H1 (cell line): Measurements from ENCODE around the gene FAM120B. TPM values are rescaled to one million over a fixed set of nuclear protein-coding genes. Genes with fewer than 3 reads are reported as not detected.
"Not testable (repeated sequence)": the region's sequence is repeated elsewhere in the genome, so short reads cannot be mapped to it uniquely, and the experiment has no call there.

Experiments used
- CTCF ChIA-PET: fragments of 300-600 bp; sonication (Branson Sonifier 250); formaldehyde crosslinking; loops from one replicate; lab custom pipeline; 2021; ENCODE audit not compliant: partially characterized antibody; lab: Charles Lee
- POLR2A ChIA-PET: fragments of 300-600 bp; sonication (Branson Sonifier 250); formaldehyde crosslinking; loops from one replicate; lab custom pipeline; 2021; ENCODE audit warnings: inconsistent platforms; ENCODE audit not compliant: partially characterized antibody; lab: Charles Lee
- DNase-seq, 2 experiments: peaks; one replicate each; pipeline versions ENCODE4 v3.0.0 to v3.0.0-alpha.2; 2010 to 2022; ENCODE audit warnings: low spot score in 2 of 2, low read depth in 1 of 2, mixed read lengths in 1 of 2
- FAIRE-seq: peaks from 2 replicates; lab custom pipeline; 2011; peaks lifted over from hg19 to GRCh38; lab: Jason Lieb, UNC
- H2AFZ ChIP-seq: 2 replicates; pipeline ENCODE4 v1.8.1; 2012; ENCODE audit warnings: low read length, inconsistent platforms
- H2AK5ac ChIP-seq: 2 replicates; pipeline ENCODE4 v1.6.1; 2013; ENCODE audit warnings: low read depth, low read length
- H2BK120ac ChIP-seq: replicated peaks from 2 replicates; pipeline ENCODE3; 2013; ENCODE audit warnings: low read depth, low read length, inconsistent platforms
- H2BK12ac ChIP-seq: 2 replicates; pipeline ENCODE4 v1.6.1; 2013; ENCODE audit warnings: low read depth, low read length
- H2BK15ac ChIP-seq: 2 replicates; pipeline ENCODE4 v1.6.1; 2013; ENCODE audit warnings: low read length
- H2BK20ac ChIP-seq: 2 replicates; pipeline ENCODE4 v1.6.1; 2013; ENCODE audit warnings: low read length
- H2BK5ac ChIP-seq: 2 replicates; pipeline ENCODE4 v1.6.1; 2013; ENCODE audit warnings: low read depth, low read length
- H3K14ac ChIP-seq: 2 replicates; pipeline ENCODE4 v1.6.1; 2013; ENCODE audit warnings: inconsistent platforms; ENCODE audit not compliant: insufficient read length
- H3K18ac ChIP-seq: 2 replicates; pipeline ENCODE4 v1.6.1; 2013; ENCODE audit warnings: low read length; ENCODE audit errors: extremely low read depth
- H3K23ac ChIP-seq: 2 replicates; pipeline ENCODE4 v1.6.1; 2013; ENCODE audit warnings: inconsistent platforms; ENCODE audit not compliant: insufficient read length
- H3K23me2 ChIP-seq: 2 replicates; pipeline ENCODE4 v1.6.1; 2013; ENCODE audit warnings: low read depth, low read length
- H3K27ac ChIP-seq: 2 replicates; pipeline ENCODE4 v1.6.1; 2011; ENCODE audit warnings: low read depth, low read length, inconsistent platforms
- H3K27me3 ChIP-seq, 4 experiments: replicated peaks in 1 of 4; 1 replicate in 1 of 4; 2 replicates in 3 of 4; pipeline versions ENCODE4 v1.6.1 to v1.8.1; 2011 to 2013; ENCODE audit warnings: low read length in 3 of 4, mild to moderate bottlenecking in 3 of 4, inconsistent platforms in 2 of 4, mixed read lengths in 2 of 4, moderate library complexity in 1 of 4; ENCODE audit not compliant: control insufficient read depth in 3 of 4, insufficient read depth in 3 of 4; ENCODE audit errors: extremely low read depth in 1 of 4
- H3K36me3 ChIP-seq, 4 experiments: 2 replicates each; pipeline versions ENCODE4 v1.6.1 to v1.8.1; 2011 to 2013; ENCODE audit warnings: mild to moderate bottlenecking in 4 of 4, low read length in 3 of 4, moderate library complexity in 2 of 4, control low read depth in 1 of 4, inconsistent platforms in 1 of 4; ENCODE audit not compliant: insufficient read depth in 4 of 4, control insufficient read depth in 2 of 4
- H3K4ac ChIP-seq: replicated peaks from 2 replicates; pipeline ENCODE3; 2013; ENCODE audit warnings: low read length, low read depth, mixed read lengths, inconsistent platforms; ENCODE audit not compliant: insufficient read length
- H3K4me1 ChIP-seq, 4 experiments: replicated peaks in 1 of 4; 1 replicate in 1 of 4; 2 replicates in 3 of 4; pipeline versions ENCODE4 v1.6.1 to v1.8.1; 2011 to 2013; ENCODE audit warnings: low read length in 3 of 4, inconsistent platforms in 2 of 4, mixed read lengths in 1 of 4; ENCODE audit not compliant: insufficient read depth in 4 of 4, control insufficient read depth in 3 of 4
- H3K4me2 ChIP-seq, 2 experiments: 2 replicates each; pipeline versions ENCODE4 v1.6.1 to v1.8.1; 2011 to 2013; ENCODE audit warnings: low read depth in 2 of 2, low read length in 2 of 2, control low read depth in 1 of 2, inconsistent platforms in 1 of 2, mild to moderate bottlenecking in 1 of 2; ENCODE audit not compliant: insufficient read depth in 1 of 2
- H3K4me3 ChIP-seq, 4 experiments: fragments of 200-600, 300-600 bp in 1 of 4; sonication (generic), shearing (Covaris generic), sonication (Bioruptor Twin) in 1 of 4; 2 replicates each; pipeline versions ENCODE4 v1.5.1 to v1.8.1; 2011 to 2016; ENCODE audit warnings: low read length in 4 of 4, low read depth in 3 of 4, control low read depth in 2 of 4, inconsistent platforms in 2 of 4, mild to moderate bottlenecking in 2 of 4, mixed read lengths in 1 of 4, moderate library complexity in 1 of 4; ENCODE audit not compliant: insufficient read depth in 2 of 4; ENCODE audit errors: extremely low read depth in 1 of 4
- H3K56ac ChIP-seq: replicated peaks from 2 replicates; pipeline ENCODE3; 2013; ENCODE audit warnings: low read depth, mild to moderate bottlenecking, mixed read lengths, low read length, inconsistent platforms; ENCODE audit not compliant: insufficient read length
- H3K79me1 ChIP-seq: 2 replicates; pipeline ENCODE4 v1.6.1; 2013; ENCODE audit warnings: low read depth, low read length, control low read depth
- H3K79me2 ChIP-seq, 2 experiments: 2 replicates each; pipeline versions ENCODE4 v1.6.1 to v1.8.1; 2012 to 2013; ENCODE audit warnings: low read length in 2 of 2, mild to moderate bottlenecking in 2 of 2, inconsistent platforms in 1 of 2; ENCODE audit not compliant: insufficient read depth in 2 of 2, control insufficient read depth in 1 of 2
- H3K9ac ChIP-seq, 4 experiments: replicated peaks in 1 of 4; 1 replicate in 1 of 4; 2 replicates in 3 of 4; pipeline versions ENCODE4 v1.6.1 to v1.8.1; 2011 to 2013; ENCODE audit warnings: low read depth in 3 of 4, low read length in 3 of 4, control low read depth in 2 of 4, mild to moderate bottlenecking in 2 of 4, moderate library complexity in 2 of 4, inconsistent platforms in 1 of 4; ENCODE audit errors: extremely low read depth in 1 of 4
- H3K9me3 ChIP-seq, 2 experiments: 2 replicates each; pipeline versions ENCODE4 v1.6.1 to v1.8.1; 2012 to 2013; ENCODE audit warnings: mild to moderate bottlenecking in 2 of 2, moderate library complexity in 2 of 2, control low read depth in 1 of 2, inconsistent platforms in 1 of 2, low read depth in 1 of 2, low read length in 1 of 2, mixed read lengths in 1 of 2; ENCODE audit not compliant: insufficient read depth in 2 of 2
- H4K20me1 ChIP-seq, 2 experiments: replicated peaks in 1 of 2; 2 replicates each; pipeline versions ENCODE3 to v1.8.1; 2011 to 2013; ENCODE audit warnings: inconsistent platforms in 2 of 2, low read length in 2 of 2, mild to moderate bottlenecking in 1 of 2; ENCODE audit not compliant: insufficient read depth in 2 of 2, control insufficient read depth in 1 of 2
- H4K5ac ChIP-seq: 2 replicates; pipeline ENCODE4 v1.6.1; 2013; ENCODE audit warnings: low read length, low read depth, mixed read lengths, inconsistent platforms; ENCODE audit not compliant: insufficient read length
- H4K8ac ChIP-seq: 2 replicates; pipeline ENCODE4 v1.8.0; 2013; ENCODE audit warnings: mild to moderate bottlenecking, moderate library complexity, low read length, inconsistent platforms; ENCODE audit not compliant: insufficient read depth; ENCODE audit errors: extremely low read depth
- H4K91ac ChIP-seq: replicated peaks from 2 replicates; pipeline ENCODE3; 2013; ENCODE audit warnings: low read length, mixed read lengths, inconsistent platforms; ENCODE audit not compliant: insufficient read length
- WGBS, 2 experiments: shearing (Covaris generic) in 1 of 2; methylation state at CpG; one replicate each; pipeline versions ENCODE4 v1.1.6 to v1.1.7; 2013 to 2015; ENCODE audit warnings: low lambda C conversion rate in 2 of 2, mixed read lengths in 2 of 2, inconsistent platforms in 1 of 2, low coverage in 1 of 2, missing lambda C conversion rate in 1 of 2; ENCODE audit not compliant: insufficient replicate concordance in 2 of 2, insufficient coverage in 1 of 2, insufficient read length in 1 of 2; ENCODE audit errors: extremely low coverage in 1 of 2, missing lambda C conversion rate in 1 of 2; 5-methylcytosine and 5-hydroxymethylcytosine counted together
- polyA plus RNA-seq, 7 experiments: library from polyadenylated mRNA; depleted of rRNA in 3 of 7; stranded (reverse) in 5 of 7; unstranded in 2 of 7; fragments of >200 nt in 5 of 7; fragments of 200-250 nt in 2 of 7; gene quantifications; 1 replicate in 5 of 7; 2 replicates in 1 of 7; 4 replicates in 1 of 7; pipeline versions ENCODE4 v1.2.1 to v1.2.3, GENCODE V29; 2011 to 2013; ENCODE audit warnings: missing spikeins in 2 of 7, mixed read lengths in 2 of 7
- total RNA-seq: library from RNA; stranded (reverse); fragmentation: NEBNext Ultra II Directional; extraction: Animal tissue kit (Norgen Biotek cat#: 25700); gene quantifications from 2 replicates; pipeline ENCODE4 v1.2.1, GENCODE V29; 2021

The FAM120B gene
- total and polyA plus RNA-seq, 2 of the 8 experiments (the other 6 are each of a cell fraction or from before 2014, with no cell fraction given), result 5.1 to 12.5 TPM

- H3K4me2 ChIP-seq, H3K79me2 ChIP-seq, H2AK5ac ChIP-seq, H3K18ac ChIP-seq, H2BK5ac ChIP-seq, H3K4me3 ChIP-seq, H3K4ac ChIP-seq, H2BK15ac ChIP-seq, H3K27ac ChIP-seq, H2BK120ac ChIP-seq, H3K27me3 ChIP-seq, DNase-seq, H3K14ac ChIP-seq, H4K5ac ChIP-seq, H3K79me1 ChIP-seq, H4K20me1 ChIP-seq, H3K23me2 ChIP-seq, H4K91ac ChIP-seq, H2BK20ac ChIP-seq, CTCF ChIA-PET, POLR2A ChIA-PET, H3K9me3 ChIP-seq, H3K56ac ChIP-seq, H2AFZ ChIP-seq, H3K9ac ChIP-seq, H2BK12ac ChIP-seq, H4K8ac ChIP-seq, H3K36me3 ChIP-seq, FAIRE-seq, H3K23ac ChIP-seq: not testable (repeated sequence)
- H3K4me1 ChIP-seq, result peaks cover 8 to 19% (median 11%) of the 10 kb centered on the region in 4 experiments
- 73% methylated on average over 2 of the region's 2 CpGs; no CpG with 5 or more reads in 1 of the 2 experiments for WGBS, 2 experiments
Observed at GRCh38 chr6:170399955-170400558, 93.5 kb downstream of the FAM120B start.
